ENCODE measurements around the gene INSL3. TPM values are rescaled to one million over a fixed set of nuclear protein-coding genes. Genes with fewer than 3 reads are reported as not detected.
A peak's percentile ranks its signal among the peaks of the same experiment; 100 is the strongest.

INSL3 gene
- total and polyA plus RNA-seq, 2 donors (not counting 1 experiment from before 2014, with no cell fraction given), result not detected

- DNase-seq (ENCODE audit: low read depth in 2 of 2), result no peak
- Histone ChIP-seq H3K4me2 (ENCODE audit: extremely low read depth, insufficient read depth, low read length) (no peak overlapping the region), H3K9ac (ENCODE audit: insufficient read depth, low read length) (no peak overlapping the region), H2AFZ (ENCODE audit: low read length) (no peak overlapping the region), H3K9me3 (ENCODE audit: control insufficient read depth, insufficient read depth, low read depth, low read length) (no peaks in the 10 kb centered on the region), H3K4me3 (replicated peaks in 1 of 4; ENCODE audit: control extremely low read depth in 1 of 4, insufficient read depth in 1 of 4, low read depth in 3 of 4, low read length in 4 of 4) (no peak overlapping the region), H3K79me2 (ENCODE audit: control insufficient read depth, insufficient read depth, low read length) (no peaks in the 10 kb centered on the region), H3K27ac (ENCODE audit: insufficient read depth, low read length) (no peak overlapping the region), H3K27me3 (ENCODE audit: control insufficient read depth, insufficient read depth, low read length) (peaks cover 20% of the 10 kb centered on the region), H3K4me1 (ENCODE audit: control insufficient read depth, extremely low read depth, insufficient read depth, low read length) (no peaks in the 10 kb centered on the region), H4K20me1 (ENCODE audit: control insufficient read depth, extremely low read depth, insufficient read depth, low read length) (no peaks in the 10 kb centered on the region), H3K36me3 (ENCODE audit: control insufficient read depth, insufficient read depth, low read length) (no peaks in the 10 kb centered on the region)
- TF ChIP-seq CTCF (conservative IDR thresholded peaks at IDR 0.05 in 1 of 2, IDR thresholded peaks at IDR 0.05 in 1 of 2; ENCODE audit: low read depth in 1 of 2, low read length in 2 of 2) (no peak), EZH2 (IDR thresholded peaks at IDR 0.05; ENCODE audit: low read length, missing control alignments) (no peak)
Measured at GRCh38 chr19:17796013-17796837, 25.1 kb downstream of the INSL3 start.

GRCh38 chr19:17795495-17795856, 25.8 kb downstream of the INSL3 start:
- Histone ChIP-seq H3K27me3 (ENCODE audit: control insufficient read depth, insufficient read depth, low read length) (peaks cover 20% of the 10 kb centered on the region), H3K4me3 (replicated peaks in 1 of 4; ENCODE audit: control extremely low read depth in 1 of 4, insufficient read depth in 1 of 4, low read depth in 3 of 4, low read length in 4 of 4) (no peak overlapping the region), H3K27ac (ENCODE audit: insufficient read depth, low read length) (no peak overlapping the region), H3K79me2 (ENCODE audit: control insufficient read depth, insufficient read depth, low read length) (no peaks in the 10 kb centered on the region), H3K9me3 (ENCODE audit: control insufficient read depth, insufficient read depth, low read depth, low read length) (no peaks in the 10 kb centered on the region), H3K9ac (ENCODE audit: insufficient read depth, low read length) (no peak overlapping the region), H2AFZ (ENCODE audit: low read length) (no peak overlapping the region), H3K4me2 (ENCODE audit: extremely low read depth, insufficient read depth, low read length) (no peak overlapping the region), H3K4me1 (ENCODE audit: control insufficient read depth, extremely low read depth, insufficient read depth, low read length) (no peaks in the 10 kb centered on the region), H4K20me1 (ENCODE audit: control insufficient read depth, extremely low read depth, insufficient read depth, low read length) (no peaks in the 10 kb centered on the region), H3K36me3 (ENCODE audit: control insufficient read depth, insufficient read depth, low read length) (no peaks in the 10 kb centered on the region)
- TF ChIP-seq CTCF (conservative IDR thresholded peaks at IDR 0.05 in 1 of 2, IDR thresholded peaks at IDR 0.05 in 1 of 2; ENCODE audit: low read depth in 1 of 2, low read length in 2 of 2) (no peak), EZH2 (IDR thresholded peaks at IDR 0.05; ENCODE audit: low read length, missing control alignments) (no peak)
- DNase-seq (ENCODE audit: low read depth in 2 of 2), result no peak

- TF ChIP-seq EZH2 (IDR thresholded peaks at IDR 0.05; ENCODE audit: low read length, missing control alignments) (peak; percentile 23), CTCF (conservative IDR thresholded peaks at IDR 0.05 in 1 of 2, IDR thresholded peaks at IDR 0.05 in 1 of 2; ENCODE audit: low read depth in 1 of 2, low read length in 2 of 2) (no peak)
- Histone ChIP-seq H3K9me3 (ENCODE audit: control insufficient read depth, insufficient read depth, low read depth, low read length) (no peaks in the 10 kb centered on the region), H3K27ac (ENCODE audit: insufficient read depth, low read length) (no peak within 1 kb of the TSS), H2AFZ (ENCODE audit: low read length) (no peak within 1 kb of the TSS), H3K79me2 (ENCODE audit: control insufficient read depth, insufficient read depth, low read length) (no peaks in the 10 kb centered on the region), H3K27me3 (ENCODE audit: control insufficient read depth, insufficient read depth, low read length) (peaks cover 20% of the 10 kb centered on the region), H4K20me1 (ENCODE audit: control insufficient read depth, extremely low read depth, insufficient read depth, low read length) (no peaks in the 10 kb centered on the region), H3K36me3 (ENCODE audit: control insufficient read depth, insufficient read depth, low read length) (no peaks in the 10 kb centered on the region), H3K4me3 (replicated peaks in 1 of 4; ENCODE audit: control extremely low read depth in 1 of 4, insufficient read depth in 1 of 4, low read depth in 3 of 4, low read length in 4 of 4) (no peak within 1 kb of the TSS), H3K9ac (ENCODE audit: insufficient read depth, low read length) (no peak within 1 kb of the TSS), H3K4me2 (ENCODE audit: extremely low read depth, insufficient read depth, low read length) (no peak within 1 kb of the TSS), H3K4me1 (ENCODE audit: control insufficient read depth, extremely low read depth, insufficient read depth, low read length) (no peaks in the 10 kb centered on the region)
- no peak for DNase-seq (ENCODE audit: low read depth in 2 of 2)
Measured at GRCh38 chr19:17794731-17795494, 26.4 kb downstream of the INSL3 start, which contains the start of gene B3GNT3. Gene B3GNT3, plus strand, starts transcription at chr19:17795138. Its CDS starts 12,670 bp downstream, at chr19:17807808.
